ENCODE data around the gene PDE4D.

- TF ChIP-seq POLR2A (IDR thresholded peaks at IDR 0.05) (no peak), EP300 (IDR thresholded peaks at IDR 0.05) (no peak)
- TF ChIP-seq, protein P1, sequence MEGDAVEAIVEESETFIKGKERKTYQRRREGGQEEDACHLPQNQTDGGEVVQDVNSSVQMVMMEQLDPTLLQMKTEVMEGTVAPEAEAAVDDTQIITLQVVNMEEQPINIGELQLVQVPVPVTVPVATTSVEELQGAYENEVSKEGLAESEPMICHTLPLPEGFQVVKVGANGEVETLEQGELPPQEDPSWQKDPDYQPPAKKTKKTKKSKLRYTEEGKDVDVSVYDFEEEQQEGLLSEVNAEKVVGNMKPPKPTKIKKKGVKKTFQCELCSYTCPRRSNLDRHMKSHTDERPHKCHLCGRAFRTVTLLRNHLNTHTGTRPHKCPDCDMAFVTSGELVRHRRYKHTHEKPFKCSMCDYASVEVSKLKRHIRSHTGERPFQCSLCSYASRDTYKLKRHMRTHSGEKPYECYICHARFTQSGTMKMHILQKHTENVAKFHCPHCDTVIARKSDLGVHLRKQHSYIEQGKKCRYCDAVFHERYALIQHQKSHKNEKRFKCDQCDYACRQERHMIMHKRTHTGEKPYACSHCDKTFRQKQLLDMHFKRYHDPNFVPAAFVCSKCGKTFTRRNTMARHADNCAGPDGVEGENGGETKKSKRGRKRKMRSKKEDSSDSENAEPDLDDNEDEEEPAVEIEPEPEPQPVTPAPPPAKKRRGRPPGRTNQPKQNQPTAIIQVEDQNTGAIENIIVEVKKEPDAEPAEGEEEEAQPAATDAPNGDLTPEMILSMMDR (IDR thresholded peaks at IDR 0.05) = peak; percentile 15 to 56 (median 34)
These were observed 542.3 kb downstream of the PDE4D start for GRCh38 chr5:59351076-59351794.
